HG03558 (cell line): ENCODE results near the gene KCNC4.

Source experiments
- ATAC-seq: cut with Tn5 transposase; IDR thresholded peaks from one replicate; pipeline ENCODE4 v1.9.1; 2021; ENCODE audit warnings: moderate number of reproducible peaks; ENCODE audit not compliant: unreplicated experiment; ENCODE audit errors: extremely low read depth

KCNC4 gene

GRCh38 chr1:110228381-110228780, 18.3 kb downstream of the KCNC4 start:
- no peak for ATAC-seq

- ATAC-seq = no peak
Measured at GRCh38 chr1:110228869-110229268, 18.8 kb downstream of the KCNC4 start.

- no peak for ATAC-seq
Measured at GRCh38 chr1:110229348-110230001, 19.4 kb downstream of the KCNC4 start.

- no peak for ATAC-seq
Measured at GRCh38 chr1:110230381-110231199, 20.5 kb downstream of the KCNC4 start.

GRCh38 chr1:110233861-110234260, 23.7 kb downstream of the KCNC4 start:
- ATAC-seq = no peak

GRCh38 chr1:110234691-110235090, 24.6 kb downstream of the KCNC4 start:
- no peak for ATAC-seq

- no peak for ATAC-seq
Measured at GRCh38 chr1:110235181-110235833, 25.2 kb downstream of the KCNC4 start.

- no peak for ATAC-seq
Measured at GRCh38 chr1:110235834-110236682, 25.9 kb downstream of the KCNC4 start.

- no peak for ATAC-seq
Measured at GRCh38 chr1:110237386-110238152, 27.5 kb downstream of the KCNC4 start.

- ATAC-seq = no peak
Measured at GRCh38 chr1:110239441-110240430, 29.6 kb downstream of the KCNC4 start.

- no peak for ATAC-seq
Measured at GRCh38 chr1:110240476-110241210, 30.5 kb downstream of the KCNC4 start.

GRCh38 chr1:110241516-110241915, 31.4 kb downstream of the KCNC4 start:
- ATAC-seq = no peak

- no peak for ATAC-seq
Measured at GRCh38 chr1:110242062-110242461, 31.9 kb downstream of the KCNC4 start.

- no peak for ATAC-seq
Measured at GRCh38 chr1:110242731-110243130, 32.6 kb downstream of the KCNC4 start.

GRCh38 chr1:110243146-110243545, 33.0 kb downstream of the KCNC4 start:
- no peak for ATAC-seq

- ATAC-seq = no peak
Measured at GRCh38 chr1:110243574-110243973, 33.5 kb downstream of the KCNC4 start.

- no peak for ATAC-seq
Measured at GRCh38 chr1:110245876-110246620, 35.9 kb downstream of the KCNC4 start.
